HEK293T (cell line): ENCODE measurements around the gene MIA3.

Experiments
- BHLHE40 ChIP-seq: fragments of 450-650 bp; IDR thresholded peaks from 2 replicates; pipeline ENCODE4 v1.6.1; 2016; ENCODE audit warnings: mild to moderate bottlenecking, moderate library complexity, borderline replicate concordance
- FOXK2 ChIP-seq: fragments of 450-650 bp; IDR thresholded peaks from 2 replicates; pipeline ENCODE4 v1.6.1; 2016; ENCODE audit warnings: mild to moderate bottlenecking
- FOXM1 ChIP-seq: fragments of 450-650 bp; IDR thresholded peaks from 2 replicates; pipeline ENCODE4 v1.6.1; 2017; ENCODE audit warnings: mild to moderate bottlenecking, borderline replicate concordance
- NFRKB ChIP-seq: fragments of 450-650 bp; IDR thresholded peaks from 2 replicates; pipeline ENCODE4 v1.6.1; 2016; ENCODE audit warnings: mild to moderate bottlenecking, moderate library complexity
- SUZ12 ChIP-seq: fragments of 450-650 bp; IDR thresholded peaks from 2 replicates; pipeline ENCODE4 v1.6.1; 2016; ENCODE audit warnings: mild to moderate bottlenecking
- TF ChIP-seq, protein P1 (sequence below): fragments of 450-650 bp; IDR thresholded peaks from 2 replicates; pipeline ENCODE4 v1.6.1; 2016

GRCh38 chr1:222694927-222695326 is 77.0 kb downstream of the MIA3 start:
- no peak for TF ChIP-seq NFRKB
- TF ChIP-seq FOXK2: no peak
- TF ChIP-seq, protein P1, sequence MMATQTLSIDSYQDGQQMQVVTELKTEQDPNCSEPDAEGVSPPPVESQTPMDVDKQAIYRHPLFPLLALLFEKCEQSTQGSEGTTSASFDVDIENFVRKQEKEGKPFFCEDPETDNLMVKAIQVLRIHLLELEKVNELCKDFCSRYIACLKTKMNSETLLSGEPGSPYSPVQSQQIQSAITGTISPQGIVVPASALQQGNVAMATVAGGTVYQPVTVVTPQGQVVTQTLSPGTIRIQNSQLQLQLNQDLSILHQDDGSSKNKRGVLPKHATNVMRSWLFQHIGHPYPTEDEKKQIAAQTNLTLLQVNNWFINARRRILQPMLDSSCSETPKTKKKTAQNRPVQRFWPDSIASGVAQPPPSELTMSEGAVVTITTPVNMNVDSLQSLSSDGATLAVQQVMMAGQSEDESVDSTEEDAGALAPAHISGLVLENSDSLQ: no peak
- no peak for TF ChIP-seq BHLHE40
- no peak for TF ChIP-seq FOXM1
- no peak for TF ChIP-seq SUZ12
